ENCODE results near the gene RTP5. TPM values are rescaled to one million over a fixed set of nuclear protein-coding genes. Genes with fewer than 3 reads are reported as not detected.
"Not testable (repeated sequence)": the region's sequence is repeated elsewhere in the genome, so short reads cannot be mapped to it uniquely, and the experiment has no call there.

The RTP5 gene
- not detected for total RNA-seq
- polyA plus RNA-seq = 0.05 TPM
- long read RNA-seq, donor 1 = 0 reads
- long read RNA-seq, donor 2 = 0 reads
- long read RNA-seq, donor 3 = 0 reads
- long read RNA-seq, donor 4 = 0 reads

- DNase-seq (peak in 2 of 3 donors; percentile 7 to 59), ATAC-seq (no peak)
- WGBS = 80% methylated on average over 33 of the region's 33 CpGs
- no peak within 1 kb of the TSS for H3K27ac ChIP-seq (ENCODE audit: low read length)
- no peaks in the 10 kb centered on the region for H3K9me3 ChIP-seq (ENCODE audit: control insufficient read depth, low read length)
- no peaks in the 10 kb centered on the region for H3K4me1 ChIP-seq (ENCODE audit: control insufficient read depth, insufficient read depth, low read length)
- intact Hi-C loops (cut with DNase I) = no loop called here
- no peak within 1 kb of the TSS for H3K4me3 ChIP-seq (ENCODE audit: low read length)
- H3K27me3 ChIP-seq (ENCODE audit: control insufficient read depth, insufficient read depth) = no peaks in the 10 kb centered on the region
These were observed at the start of gene RTP5 for GRCh38 chr2:241869087-241869961. Gene RTP5 (plus strand): TSS chr2:241869729. CDS start chr2:241869757, 28 bp downstream.

- H3K27me3 ChIP-seq (ENCODE audit: control insufficient read depth, insufficient read depth); intact Hi-C loops (cut with DNase I); H3K4me3 ChIP-seq (ENCODE audit: low read length); H3K27ac ChIP-seq (ENCODE audit: low read length); H3K4me1 ChIP-seq (ENCODE audit: control insufficient read depth, insufficient read depth, low read length); H3K9me3 ChIP-seq (ENCODE audit: control insufficient read depth, low read length); ATAC-seq: not testable (repeated sequence)
- DNase-seq = peak in 2 of 3 donors; percentile 14 to 60
- 83% methylated on average over 27 of the region's 27 CpGs for WGBS
These were observed 49.4 kb upstream of the RTP5 start for GRCh38 chr2:241819947-241820624.

- 83% methylated on average over 31 of the region's 31 CpGs for WGBS
- Histone ChIP-seq H3K4me3 (ENCODE audit: low read length) (no peak overlapping the region), H3K9me3 (ENCODE audit: control insufficient read depth, low read length) (no peaks in the 10 kb centered on the region), H3K27ac (ENCODE audit: low read length) (no peak overlapping the region), H3K27me3 (ENCODE audit: control insufficient read depth, insufficient read depth) (no peaks in the 10 kb centered on the region), H3K4me1 (ENCODE audit: control insufficient read depth, insufficient read depth, low read length) (no peaks in the 10 kb centered on the region)
- intact Hi-C loops (cut with DNase I) = no loop called here
- DNase-seq (peak in 1 of 3 donors; percentile 13), ATAC-seq (peak in 1 of 2 donors; percentile 8)
These were observed 48.7 kb upstream of the RTP5 start for GRCh38 chr2:241820625-241821384.

GRCh38 chr2:241821460-241822263 is 47.9 kb upstream of the RTP5 start:
- 62% methylated on average over 28 of the region's 28 CpGs for WGBS
- Histone ChIP-seq H3K4me1 (ENCODE audit: control insufficient read depth, insufficient read depth, low read length) (no peaks in the 10 kb centered on the region), H3K27ac (ENCODE audit: low read length) (no peak overlapping the region), H3K9me3 (ENCODE audit: control insufficient read depth, low read length) (no peaks in the 10 kb centered on the region), H3K4me3 (ENCODE audit: low read length) (no peak overlapping the region), H3K27me3 (ENCODE audit: control insufficient read depth, insufficient read depth) (no peaks in the 10 kb centered on the region)
- ATAC-seq (peak in 1 of 2 donors; percentile 43), DNase-seq (peak in 1 of 3 donors; percentile 11)
- intact Hi-C loops (cut with DNase I) = no loop called here

GRCh38 chr2:241822264-241822623 is 47.3 kb upstream of the RTP5 start:
- H3K27me3 ChIP-seq (ENCODE audit: control insufficient read depth, insufficient read depth) = no peaks in the 10 kb centered on the region
- no peak for ATAC-seq
- DNase-seq = no peak
- H3K4me3 ChIP-seq (ENCODE audit: low read length) = no peak overlapping the region
- intact Hi-C loops (cut with DNase I) = no loop called here
- H3K9me3 ChIP-seq (ENCODE audit: control insufficient read depth, low read length) = no peaks in the 10 kb centered on the region
- WGBS = 71% methylated on average over 14 of the region's 14 CpGs
- H3K4me1 ChIP-seq (ENCODE audit: control insufficient read depth, insufficient read depth, low read length) = no peaks in the 10 kb centered on the region
- no peak overlapping the region for H3K27ac ChIP-seq (ENCODE audit: low read length)

- ATAC-seq; H3K9me3 ChIP-seq (ENCODE audit: control insufficient read depth, low read length); DNase-seq; intact Hi-C loops (cut with DNase I); H3K27me3 ChIP-seq (ENCODE audit: control insufficient read depth, insufficient read depth); H3K4me3 ChIP-seq (ENCODE audit: low read length); H3K27ac ChIP-seq (ENCODE audit: low read length); H3K4me1 ChIP-seq (ENCODE audit: control insufficient read depth, insufficient read depth, low read length): not testable (repeated sequence)
- 89% methylated on average over 45 of the region's 45 CpGs for WGBS
These were observed 45.7 kb upstream of the RTP5 start for GRCh38 chr2:241823531-241824437.

GRCh38 chr2:241827394-241827793 is 42.1 kb upstream of the RTP5 start:
- Histone ChIP-seq H3K27ac (ENCODE audit: low read length) (no peak overlapping the region), H3K4me1 (ENCODE audit: control insufficient read depth, insufficient read depth, low read length) (no peaks in the 10 kb centered on the region), H3K9me3 (ENCODE audit: control insufficient read depth, low read length) (no peaks in the 10 kb centered on the region), H3K4me3 (ENCODE audit: low read length) (no peak overlapping the region), H3K27me3 (ENCODE audit: control insufficient read depth, insufficient read depth) (no peaks in the 10 kb centered on the region)
- WGBS = 79% methylated on average over 2 of the region's 2 CpGs
- intact Hi-C loops (cut with DNase I) = no loop called here
- DNase-seq (no peak), ATAC-seq (no peak)

GRCh38 chr2:241833101-241833663 is 36.3 kb upstream of the RTP5 start:
- H3K4me1 ChIP-seq (ENCODE audit: control insufficient read depth, insufficient read depth, low read length) = no peaks in the 10 kb centered on the region
- no peaks in the 10 kb centered on the region for H3K9me3 ChIP-seq (ENCODE audit: control insufficient read depth, low read length)
- no peak for DNase-seq
- intact Hi-C loops (cut with DNase I) = no loop called here
- H3K27me3 ChIP-seq (ENCODE audit: control insufficient read depth, insufficient read depth) = no peaks in the 10 kb centered on the region
- no peak overlapping the region for H3K4me3 ChIP-seq (ENCODE audit: low read length)
- peak in 1 of 2 donors; percentile 46 for ATAC-seq
- H3K27ac ChIP-seq (ENCODE audit: low read length) = no peak overlapping the region
- WGBS = 26% methylated on average over 13 of the region's 13 CpGs

GRCh38 chr2:241833756-241834526 is 35.6 kb upstream of the RTP5 start:
- DNase-seq; intact Hi-C loops (cut with DNase I): not testable (repeated sequence)
- 80% methylated on average over 28 of the region's 28 CpGs for WGBS

More at GRCh38 chr2:241833756-241834526, 35.6 kb upstream of the RTP5 start:
- not testable (repeated sequence) for H3K4me3 ChIP-seq (ENCODE audit: low read length); H3K4me1 ChIP-seq (ENCODE audit: control insufficient read depth, insufficient read depth, low read length); H3K27ac ChIP-seq (ENCODE audit: low read length); H3K27me3 ChIP-seq (ENCODE audit: control insufficient read depth, insufficient read depth); H3K9me3 ChIP-seq (ENCODE audit: control insufficient read depth, low read length)
- ATAC-seq = peak in 1 of 2 donors; percentile 31

Data from right cardiac atrium (tissue), 5 donors.